HepG2 (cell line): ENCODE data around the gene NTN4. TPM values are rescaled to one million over a fixed set of nuclear protein-coding genes. Genes with fewer than 3 reads are reported as not detected.

Source experiments
- ATAC-seq: fragments of 200-7000 bp; cut with Tn5 transposase; 3 replicates; pipeline ENCODE4 v1.9.1; 2020; ENCODE audit warnings: mild to moderate bottlenecking, moderate library complexity
- BruUV-seq: library from RNA; stranded (reverse); fragments of 400-500 nt; replicated peaks from 2 replicates; lab custom pipeline; 2021; lab: Mats Ljungman, UMichigan
- CTCF ChIA-PET: fragments of 300-600 bp; formaldehyde crosslinking; extraction: SDS; loops from one replicate; lab custom pipeline; 2021; ENCODE audit warnings: low total read pairs, inconsistent platforms, low intra/inter-chr PET ratio; lab: Yijun Ruan, JAX
- POLR2A ChIA-PET: fragments of 350-600 bp; sonication (Branson Sonifier 250); formaldehyde crosslinking; loops from one replicate; lab custom pipeline; 2020; ENCODE audit warnings: antibody characterized with exemption, inconsistent platforms; lab: Yijun Ruan, JAX
- DNase-seq: peaks from one replicate; pipeline ENCODE4 v3.0.0-alpha.2; 2015; ENCODE audit warnings: low spot score
- FAIRE-seq: peaks from 3 replicates; lab custom pipeline; 2011; peaks lifted over from hg19 to GRCh38; lab: Jason Lieb, UNC
- H2AFZ ChIP-seq: one replicate; pipeline ENCODE4 v1.6.1; 2011; ENCODE audit warnings: low read length, inconsistent platforms
- H3K27ac ChIP-seq: fragments of 300-600 bp; 3 replicates; pipeline ENCODE4 v1.8.0; 2011; ENCODE audit warnings: mixed run types, mild to moderate bottlenecking, mixed read lengths, low read length, inconsistent platforms; ENCODE audit not compliant: insufficient read depth; ENCODE audit errors: extremely low read length
- H3K27me3 ChIP-seq, 2 experiments: fragments of 200-600 bp in 1 of 2; 2 replicates in 1 of 2; 3 replicates in 1 of 2; pipeline versions ENCODE4 v1.6.0 to v1.8.0; 2011; ENCODE audit warnings: low read length in 2 of 2, mild to moderate bottlenecking in 2 of 2, moderate library complexity in 2 of 2, inconsistent platforms in 1 of 2; ENCODE audit not compliant: insufficient read depth in 2 of 2, control insufficient read depth in 1 of 2
- H3K36me3 ChIP-seq, 2 experiments: fragments of 200-600 bp in 1 of 2; replicated peaks in 1 of 2; 2 replicates in 1 of 2; 3 replicates in 1 of 2; pipeline versions ENCODE4 v1.5.1 to v1.8.0; 2011; ENCODE audit warnings: low read length in 2 of 2, inconsistent platforms in 1 of 2; ENCODE audit not compliant: insufficient read depth in 2 of 2, control insufficient read depth in 1 of 2
- H3K4me1 ChIP-seq: 2 replicates; pipeline ENCODE4 v1.5.1; 2012; ENCODE audit warnings: low read length, inconsistent platforms; ENCODE audit not compliant: insufficient read depth
- H3K4me2 ChIP-seq: 2 replicates; pipeline ENCODE4 v1.6.0; 2011; ENCODE audit warnings: low read depth, low read length, inconsistent platforms
- H3K4me3 ChIP-seq, 3 experiments: fragments of 200-600 bp in 1 of 3; sonication (generic), shearing (Covaris generic) in 1 of 3; replicated peaks in 1 of 3; 2 replicates each; pipeline ENCODE4 v1.5.1; 2011 to 2016; ENCODE audit warnings: low read length in 3 of 3, inconsistent platforms in 2 of 3, low read depth in 2 of 3, mild to moderate bottlenecking in 2 of 3, control low read depth in 1 of 3, mixed read lengths in 1 of 3; ENCODE audit not compliant: insufficient read depth in 1 of 3
- H3K79me2 ChIP-seq: one replicate; pipeline ENCODE4 v1.6.1; 2011; ENCODE audit warnings: low read length, inconsistent platforms; ENCODE audit not compliant: insufficient read depth
- H3K9ac ChIP-seq: 2 replicates; pipeline ENCODE4 v1.6.0; 2011; ENCODE audit warnings: mild to moderate bottlenecking, low read depth, low read length, inconsistent platforms; ENCODE audit not compliant: insufficient read depth
- H3K9me3 ChIP-seq: 2 replicates; pipeline ENCODE4 v1.5.1; 2012; ENCODE audit warnings: mild to moderate bottlenecking, low read length
- H4K20me1 ChIP-seq: 2 replicates; pipeline ENCODE4 v1.6.0; 2011; ENCODE audit warnings: inconsistent platforms, mild to moderate bottlenecking, low read length, moderate library complexity; ENCODE audit not compliant: insufficient read depth
- AGO1 ChIP-seq: fragments of 200-400 bp; formaldehyde crosslinking; IDR thresholded peaks from 2 replicates; pipeline ENCODE4 v1.6.1; 2017; ENCODE audit warnings: mild to moderate bottlenecking, low read depth, low read length, moderate library complexity; ENCODE audit not compliant: poor library complexity, severe bottlenecking
- ELK4 ChIP-seq: sonication (generic); formaldehyde crosslinking; IDR thresholded peaks from 2 replicates; pipeline ENCODE4 v1.9.0; 2021; ENCODE audit warnings: missing genetic modification reagents, borderline replicate concordance
- KDM2A ChIP-seq: sonication (generic); formaldehyde crosslinking; IDR thresholded peaks from 2 replicates; pipeline ENCODE4 v1.4.0; 2020; ENCODE audit warnings: low read depth, missing genetic modification reagents, borderline replicate concordance
- NCOR1 ChIP-seq: fragments of 200-600 bp; sonication (generic); IDR thresholded peaks from 2 replicates; pipeline ENCODE4 v1.7.0; 2017; ENCODE audit warnings: antibody characterized with exemption, low read length, borderline replicate concordance
- NFYC ChIP-seq: IDR thresholded peaks from 2 replicates; pipeline ENCODE4 v1.6.1; 2016; ENCODE audit warnings: missing genetic modification reagents, missing compliant biosample characterization
- RAD21 ChIP-seq: fragments of 450-650 bp; formaldehyde crosslinking; IDR thresholded peaks from 2 replicates; pipeline ENCODE4 v1.5.0; 2020; ENCODE audit warnings: mild to moderate bottlenecking
- RBM39 ChIP-seq: fragments of 200-400 bp; formaldehyde crosslinking; IDR thresholded peaks from one replicate; pipeline ENCODE4 v1.6.1; 2018; ENCODE audit warnings: antibody characterized with exemption, mild to moderate bottlenecking, low read depth, low read length; ENCODE audit not compliant: poor library complexity, severe bottlenecking
- SMARCE1 ChIP-seq: fragments of 450-650 bp; IDR thresholded peaks from 2 replicates; pipeline ENCODE4 v1.6.1; 2017; ENCODE audit warnings: borderline replicate concordance
- WIZ ChIP-seq: sonication (generic); formaldehyde crosslinking; IDR thresholded peaks from 2 replicates; pipeline ENCODE4 v1.5.1; 2020; ENCODE audit warnings: mild to moderate bottlenecking, missing genetic modification reagents
- ZNF337 ChIP-seq: sonication (generic); formaldehyde crosslinking; IDR thresholded peaks from 2 replicates; pipeline ENCODE4 v1.5.1; 2020; ENCODE audit warnings: missing genetic modification reagents, low read depth, mild to moderate bottlenecking, borderline replicate concordance
- ZNF431 ChIP-seq: sonication (generic); formaldehyde crosslinking; IDR thresholded peaks from 2 replicates; pipeline ENCODE4 v1.9.0; 2022; ENCODE audit warnings: missing genetic modification reagents, low read depth, mild to moderate bottlenecking, borderline replicate concordance
- ZNF468 ChIP-seq: sonication (generic); formaldehyde crosslinking; IDR thresholded peaks from 2 replicates; pipeline ENCODE4 v1.8.0; 2022; ENCODE audit warnings: mild to moderate bottlenecking, moderate library complexity, missing genetic modification reagents
- WGBS: methylation state at CpG from one replicate; pipeline ENCODE4 v1.1.6; 2017; ENCODE audit warnings: low lambda C conversion rate; 5-methylcytosine and 5-hydroxymethylcytosine counted together
- in situ Hi-C: cut with HindIII; loops from 2 replicates; pipeline ENCODE4 v1.10.0; 2017; ENCODE audit warnings: low pct_unique_long_range_greater_than_20kb; ENCODE audit not compliant: extremely low pct_ligation_motif_present
- intact Hi-C: fragments of 100-400 bp; cut with micrococcal nuclease; formaldehyde crosslinking; loops from one replicate; pipeline ENCODE4 v1.10.0; 2022; ENCODE audit not compliant: unreplicated experiment
- polyA plus RNA-seq, 8 experiments: library from polyadenylated mRNA; depleted of rRNA in 3 of 8; stranded (reverse) in 7 of 8; unstranded in 1 of 8; fragments of >200 nt; fragmentation: Illumina TruSeq in 4 of 8; extraction: Trizol in 4 of 8; gene quantifications; 2 replicates each; pipeline versions ENCODE4 v1.2.1 to v1.2.3, GENCODE V29; 2011 to 2016; ENCODE audit warnings: low read depth in 4 of 8, missing spikeins in 1 of 8, mixed read lengths in 1 of 8; ENCODE audit not compliant: insufficient read depth in 1 of 8
- total RNA-seq, 5 experiments: library from RNA; depleted of rRNA; stranded (reverse); fragments of >200 nt; fragmentation: Illumina TruSeq; extraction: Trizol; gene quantifications; 2 replicates each; pipeline ENCODE4 v1.2.3, GENCODE V29; 2016; ENCODE audit warnings: low read depth in 1 of 5

Gene NTN4
- total and polyA plus RNA-seq, 2 of the 13 experiments (the other 11 are each of a cell fraction or from before 2014, with no cell fraction given), result 7.8 to 11.5 TPM

GRCh38 chr12:95683418-95683817 lies 107.1 kb downstream of the NTN4 start (continued):
- TF ChIP-seq ZNF468 (no peak), NCOR1 (no peak), SMARCE1 (no peak)

- Histone ChIP-seq H4K20me1 (no peaks in the 10 kb centered on the region), H3K36me3 (peaks cover 0 to 5% of the 10 kb centered on the region in 2 experiments; a peak in 1 of 5 replicates), H3K79me2 (no peaks in the 10 kb centered on the region), H3K4me2 (no peak overlapping the region), H3K4me3 (no peak overlapping the region), H3K9me3 (no peaks in the 10 kb centered on the region), H3K27me3 (no peaks in the 10 kb centered on the region), H3K9ac (no peak overlapping the region), H3K27ac (no peak overlapping the region), H3K4me1 (no peaks in the 10 kb centered on the region), H2AFZ (no peak overlapping the region)
- TF ChIP-seq RBM39, result no peak
- TF ChIP-seq ZNF431 (CRISPR knock-in tag), result no peak
- TF ChIP-seq AGO1, result no peak
- TF ChIP-seq NFYC (CRISPR knock-in tag), result no peak
- TF ChIP-seq ELK4 (CRISPR knock-in tag), result no peak
- no peak for TF ChIP-seq WIZ
- no peak for TF ChIP-seq RAD21
- TF ChIP-seq ZNF337, result no peak
- no peak for TF ChIP-seq KDM2A (CRISPR knock-in tag)
- intact Hi-C loops (no loop called here), in situ Hi-C loops (no loop called here)
- ChIA-PET POLR2A (no interaction called here), CTCF (no interaction called here)
- DNase-seq, result no peak
- no peak for ATAC-seq
- FAIRE-seq, result no peak
- BruUV-seq, result no TSS peak
- WGBS, result 92% methylated on average over 4 of the region's 4 CpGs
Measured at GRCh38 chr12:95681210-95681765, 109.3 kb downstream of the NTN4 start.
